Retinal pigment epithelial cell (primary cell): ENCODE results near the gene NKAIN2.

Experiments used
- DNase-seq: peaks from one replicate; pipeline ENCODE4 v3.0.0-alpha.2; 2010; ENCODE audit warnings: low read depth
- H3K4me3 ChIP-seq: 2 replicates; pipeline ENCODE4 v1.5.1; 2011; ENCODE audit warnings: mild to moderate bottlenecking, low read length, control low read depth, moderate library complexity
- TF ChIP-seq, protein P1 (sequence below): conservative IDR thresholded peaks from 2 replicates; pipeline ENCODE4 v1.5.1; 2011; ENCODE audit warnings: low read depth, low read length, control low read depth, inconsistent platforms

The NKAIN2 gene

GRCh38 chr6:123897965-123898364 lies 94.3 kb downstream of the NKAIN2 start:
- no peak for DNase-seq
- H3K4me3 ChIP-seq: no peak overlapping the region
- TF ChIP-seq, protein P1, sequence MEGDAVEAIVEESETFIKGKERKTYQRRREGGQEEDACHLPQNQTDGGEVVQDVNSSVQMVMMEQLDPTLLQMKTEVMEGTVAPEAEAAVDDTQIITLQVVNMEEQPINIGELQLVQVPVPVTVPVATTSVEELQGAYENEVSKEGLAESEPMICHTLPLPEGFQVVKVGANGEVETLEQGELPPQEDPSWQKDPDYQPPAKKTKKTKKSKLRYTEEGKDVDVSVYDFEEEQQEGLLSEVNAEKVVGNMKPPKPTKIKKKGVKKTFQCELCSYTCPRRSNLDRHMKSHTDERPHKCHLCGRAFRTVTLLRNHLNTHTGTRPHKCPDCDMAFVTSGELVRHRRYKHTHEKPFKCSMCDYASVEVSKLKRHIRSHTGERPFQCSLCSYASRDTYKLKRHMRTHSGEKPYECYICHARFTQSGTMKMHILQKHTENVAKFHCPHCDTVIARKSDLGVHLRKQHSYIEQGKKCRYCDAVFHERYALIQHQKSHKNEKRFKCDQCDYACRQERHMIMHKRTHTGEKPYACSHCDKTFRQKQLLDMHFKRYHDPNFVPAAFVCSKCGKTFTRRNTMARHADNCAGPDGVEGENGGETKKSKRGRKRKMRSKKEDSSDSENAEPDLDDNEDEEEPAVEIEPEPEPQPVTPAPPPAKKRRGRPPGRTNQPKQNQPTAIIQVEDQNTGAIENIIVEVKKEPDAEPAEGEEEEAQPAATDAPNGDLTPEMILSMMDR: no peak

DNA sequence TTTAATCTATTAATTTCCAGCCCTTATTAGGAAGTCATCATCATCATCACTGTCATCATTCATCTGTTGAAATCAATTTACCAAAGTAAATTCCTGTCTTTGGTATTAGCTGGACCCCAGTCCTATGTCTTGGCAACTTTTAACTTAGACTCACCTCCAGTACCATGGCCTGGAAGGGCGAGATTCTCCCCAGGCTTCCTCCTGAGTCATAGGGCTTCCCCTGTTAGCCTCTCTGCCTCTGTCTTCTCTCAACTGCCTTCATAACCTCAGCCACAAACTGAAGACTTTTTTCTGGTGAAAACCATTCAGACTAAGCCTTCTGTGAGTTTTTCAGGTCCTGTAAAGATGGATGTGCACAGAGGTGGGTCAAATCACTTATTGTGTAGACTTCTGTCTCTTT lies 95.0 kb downstream of the NKAIN2 start:
- no peak overlapping the region for H3K4me3 ChIP-seq
- no peak for DNase-seq
- TF ChIP-seq, protein P1: no peak

GRCh38 chr6:123899745-123900144 lies 96.1 kb downstream of the NKAIN2 start:
- no peak overlapping the region for H3K4me3 ChIP-seq
- DNase-seq: no peak
- TF ChIP-seq, protein P1: no peak

GRCh38 chr6:123901436-123901835 lies 97.8 kb downstream of the NKAIN2 start:
- DNase-seq: no peak

DNA sequence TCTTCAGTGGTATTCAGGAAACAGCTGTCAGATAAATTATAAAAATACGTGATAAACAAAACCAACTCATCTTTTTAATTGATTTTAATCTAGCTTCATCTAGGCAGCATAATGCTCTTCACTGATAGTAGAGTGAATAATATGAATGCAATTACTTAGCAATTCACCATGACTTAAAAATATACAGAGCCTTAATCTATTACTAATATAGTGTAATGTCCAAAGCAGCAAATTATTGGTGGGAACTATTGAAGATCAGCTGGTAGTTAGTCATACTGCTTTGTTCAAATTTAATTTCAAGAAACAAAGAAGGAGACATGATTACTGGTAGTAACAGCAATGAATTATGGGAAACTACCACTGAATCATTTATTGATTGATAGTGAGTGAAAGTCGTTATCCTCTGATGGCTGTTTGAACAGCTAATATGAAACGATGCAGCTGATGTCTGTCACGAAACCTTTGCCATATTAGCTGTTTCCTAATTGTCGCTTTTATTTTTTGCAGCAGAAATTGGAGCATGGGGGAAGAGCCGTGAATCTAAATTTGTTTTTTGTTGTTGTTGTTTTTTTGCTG lies 99.2 kb downstream of the NKAIN2 start:
- TF ChIP-seq, protein P1: no peak
- DNase-seq: no peak
- no peak overlapping the region for H3K4me3 ChIP-seq

More at GRCh38 chr6:123901436-123901835, 97.8 kb downstream of the NKAIN2 start:
- no peak overlapping the region for H3K4me3 ChIP-seq
- TF ChIP-seq, protein P1: no peak

- TF ChIP-seq, protein P1: no peak
- H3K4me3 ChIP-seq: no peak overlapping the region
- no peak for DNase-seq
Measured at GRCh38 chr6:123904228-123904627, 100.6 kb downstream of the NKAIN2 start.

DNA sequence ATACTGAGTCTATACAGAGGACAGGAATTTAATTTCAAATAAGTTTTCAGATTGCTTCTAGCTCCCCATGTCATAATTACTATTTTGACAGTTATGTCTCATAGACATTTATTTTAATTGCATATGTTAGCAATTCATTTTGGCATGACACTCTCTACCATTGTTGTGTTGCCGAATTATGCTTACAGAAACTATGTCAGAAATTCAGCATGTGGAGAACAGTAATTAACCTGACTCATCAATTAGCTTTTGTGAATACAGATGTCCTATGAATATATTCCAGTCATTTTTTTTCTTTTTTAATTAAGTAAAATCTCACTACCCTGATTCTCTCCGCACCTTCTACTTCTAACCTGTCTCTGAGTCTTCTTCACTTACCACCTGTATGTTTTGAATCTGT lies 105.1 kb downstream of the NKAIN2 start:
- no peak for DNase-seq
- H3K4me3 ChIP-seq: no peak overlapping the region
- TF ChIP-seq, protein P1: no peak
